Adrenal gland (tissue), 12 donors: Measurements from ENCODE around the gene IL3. TPM values are rescaled to one million over a fixed set of nuclear protein-coding genes. Genes with fewer than 3 reads are reported as not detected.

Experiments used
- DNase-seq, 7 donors: peaks; one replicate each; pipeline ENCODE4 v3.0.0-alpha.2; 2019 to 2020
- H3K27ac ChIP-seq, 5 donors: fragments of 200-600 bp; sonication (generic) in 4 of 5; 1 replicate in 3 of 5; 2 replicates in 2 of 5; pipeline versions ENCODE4 v1.5.1 to v1.8.0; 2016 to 2020; ENCODE audit warnings: mild to moderate bottlenecking in 1 of 5
- H3K27me3 ChIP-seq: fragments of 200-600 bp; 2 replicates; pipeline ENCODE4 v1.8.0; 2021
- H3K36me3 ChIP-seq, 2 donors: fragments of 200-600 bp; replicated peaks in 1 of 2; 1 replicate in 1 of 2; 2 replicates in 1 of 2; pipeline versions ENCODE4 v1.5.1 to v1.8.0; 2018 to 2022
- H3K4me1 ChIP-seq, 2 donors: fragments of 200-600 bp; replicated peaks in 1 of 2; 1 replicate in 1 of 2; 2 replicates in 1 of 2; pipeline versions ENCODE4 v1.5.1 to v1.8.0; 2018 to 2021
- H3K4me3 ChIP-seq, 4 donors: fragments of 200-600 bp; sonication (generic) in 3 of 4; one replicate each; pipeline ENCODE4 v1.5.1; 2016 to 2018
- H3K9me3 ChIP-seq, 3 donors: fragments of 200-600 bp; sonication (generic) in 1 of 3; replicated peaks in 1 of 3; 1 replicate in 2 of 3; 2 replicates in 1 of 3; pipeline versions ENCODE4 v1.5.1 to v1.8.0; 2016 to 2021
- POLR2A ChIP-seq, 2 donors: fragments of 450-650 bp; IDR thresholded peaks; one replicate each; pipeline ENCODE4 v1.6.1; 2017; ENCODE audit warnings: antibody characterized with exemption in 2 of 2, mild to moderate bottlenecking in 2 of 2, moderate library complexity in 1 of 2
- WGBS, 4 donors: extraction: QIAGEN DNeasy Blood & Tissue Kit in 2 of 4; methylation state at CpG; one replicate each; pipeline versions ENCODE4 v1.1.5 to v1.1.7; 2013 to 2017; 5-methylcytosine and 5-hydroxymethylcytosine counted together
- intact Hi-C, 2 donors: fragments of 100-400 bp; cut with DNase I; formaldehyde crosslinking; loops; one replicate each; pipeline versions ENCODE4 v1.14.1 to v1.15.0; 2022 to 2023
- polyA plus RNA-seq, 3 donors: library from polyadenylated mRNA; stranded (reverse); fragments of 200-250 nt in 2 of 3; fragments of 350-450 nt in 1 of 3; fragmentation: Illumina TruSeq in 1 of 3; extraction: RNeasy Lipid Tissue Mini Kit (QIAGEN cat#74804) in 1 of 3; gene quantifications; one replicate each; pipeline ENCODE4 v1.2.3, GENCODE V29; 2013 to 2014
- total RNA-seq, 9 donors: library from RNA; depleted of rRNA in 4 of 9; stranded (reverse); fragments of >200 nt in 4 of 9; fragments of 120-200 nt in 1 of 9; fragmentation: NEBNext Ultra II Directional in 1 of 9; extraction: Animal tissue kit (Norgen Biotek cat#: 25700) in 1 of 9; gene quantifications; one replicate each; pipeline versions ENCODE4 v1.1.0 to v1.2.4, GENCODE V29; 2013 to 2023
- TF ChIP-seq, protein P1 (sequence below), 6 experiments: fragments of 450-650 bp in 4 of 6; fragments of 200-600 bp in 2 of 6; sonication (generic) in 1 of 6; IDR thresholded peaks; 1 replicate in 5 of 6; 2 replicates in 1 of 6; pipeline versions ENCODE4 v1.5.1 to v1.8.0; 2016 to 2021; ENCODE audit warnings: antibody characterized with exemption in 6 of 6, mild to moderate bottlenecking in 2 of 6, moderate library complexity in 1 of 6
- donor health status: healthy with polysubstance abuse.
- donor health status: Bipolar disorder and iron deficiency.
- donor health status: DM: yes; HTN: yes; CAD: no.
- donor health status: DM: no; HTN: no; CAD: no.
- donor health status: DM: no; HTN: no; CAD: no.
- donor health status: DM: yes; HTN: yes; CAD: no.

Gene IL3
- total and polyA plus RNA-seq, 12 donors = not detected

DNA sequence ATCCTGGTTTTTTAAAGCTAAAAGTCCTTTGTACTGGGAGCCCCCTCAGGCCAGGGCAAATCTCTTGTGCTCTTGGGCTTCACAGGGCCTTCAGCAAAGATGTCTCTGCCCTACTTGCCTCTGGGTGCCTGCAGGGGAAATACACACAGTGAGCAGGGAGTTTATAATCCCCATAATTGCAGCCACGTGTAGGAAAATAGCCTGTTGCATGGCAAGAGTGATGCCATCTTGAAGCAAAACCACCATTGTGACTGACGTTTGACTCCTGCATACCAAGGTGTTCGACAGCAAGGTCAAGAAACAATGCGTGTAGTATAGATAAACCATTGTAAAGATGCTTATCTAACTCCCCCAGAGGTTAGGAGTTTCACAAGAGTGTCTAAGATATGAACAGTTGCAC is 11.4 kb upstream of the IL3 start:
- no peaks in the 10 kb centered on the region for H3K4me1 ChIP-seq
- H3K27me3 ChIP-seq = no peaks in the 10 kb centered on the region
- intact Hi-C loops = no loop called here
- no peaks in the 10 kb centered on the region for H3K9me3 ChIP-seq
- WGBS, 4 donors = 52 to 68% (median 63%) methylated on average over 4 of the region's 4 CpGs
- H3K27ac ChIP-seq = no peak overlapping the region
- no peaks in the 10 kb centered on the region for H3K36me3 ChIP-seq
- TF ChIP-seq POLR2A (IDR thresholded peaks at IDR 0.05) = no peak
- TF ChIP-seq, protein P1, sequence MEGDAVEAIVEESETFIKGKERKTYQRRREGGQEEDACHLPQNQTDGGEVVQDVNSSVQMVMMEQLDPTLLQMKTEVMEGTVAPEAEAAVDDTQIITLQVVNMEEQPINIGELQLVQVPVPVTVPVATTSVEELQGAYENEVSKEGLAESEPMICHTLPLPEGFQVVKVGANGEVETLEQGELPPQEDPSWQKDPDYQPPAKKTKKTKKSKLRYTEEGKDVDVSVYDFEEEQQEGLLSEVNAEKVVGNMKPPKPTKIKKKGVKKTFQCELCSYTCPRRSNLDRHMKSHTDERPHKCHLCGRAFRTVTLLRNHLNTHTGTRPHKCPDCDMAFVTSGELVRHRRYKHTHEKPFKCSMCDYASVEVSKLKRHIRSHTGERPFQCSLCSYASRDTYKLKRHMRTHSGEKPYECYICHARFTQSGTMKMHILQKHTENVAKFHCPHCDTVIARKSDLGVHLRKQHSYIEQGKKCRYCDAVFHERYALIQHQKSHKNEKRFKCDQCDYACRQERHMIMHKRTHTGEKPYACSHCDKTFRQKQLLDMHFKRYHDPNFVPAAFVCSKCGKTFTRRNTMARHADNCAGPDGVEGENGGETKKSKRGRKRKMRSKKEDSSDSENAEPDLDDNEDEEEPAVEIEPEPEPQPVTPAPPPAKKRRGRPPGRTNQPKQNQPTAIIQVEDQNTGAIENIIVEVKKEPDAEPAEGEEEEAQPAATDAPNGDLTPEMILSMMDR (IDR thresholded peaks at IDR 0.05) = no peak
- H3K4me3 ChIP-seq = no peak overlapping the region
- DNase-seq = no peak

DNA sequence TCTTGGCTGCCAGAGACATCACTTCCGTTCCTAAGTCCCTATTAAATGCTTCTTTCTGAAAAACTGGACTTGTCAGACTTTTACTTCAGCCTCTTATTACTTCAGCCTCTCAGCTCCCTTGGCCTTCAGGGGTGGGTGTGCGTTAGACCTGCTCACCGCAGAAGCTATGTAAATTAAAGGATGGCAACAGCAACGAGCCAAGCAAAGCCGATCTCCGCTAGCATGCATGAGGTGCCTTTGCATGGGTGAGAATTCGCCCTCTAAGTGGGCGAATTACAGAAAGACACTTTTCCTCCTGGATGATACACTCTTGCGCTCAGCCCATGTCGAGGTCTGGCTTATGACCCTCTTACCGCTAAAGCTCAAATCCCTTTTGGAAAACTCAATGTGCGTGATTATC is 10.9 kb upstream of the IL3 start:
- WGBS, 4 donors = 89 to 95% (median 90%) methylated on average over 12 of the region's 12 CpGs
- Histone ChIP-seq H3K27ac (no peak overlapping the region), H3K4me3 (no peak overlapping the region), H3K36me3 (no peaks in the 10 kb centered on the region), H3K4me1 (no peaks in the 10 kb centered on the region), H3K27me3 (no peaks in the 10 kb centered on the region), H3K9me3 (no peaks in the 10 kb centered on the region)
- peak in 1 of 7 donors; percentile 2 for DNase-seq
- intact Hi-C loops = no loop called here
- no peak for TF ChIP-seq POLR2A (IDR thresholded peaks at IDR 0.05)
- TF ChIP-seq, protein P1 (IDR thresholded peaks at IDR 0.05) = no peak

DNA sequence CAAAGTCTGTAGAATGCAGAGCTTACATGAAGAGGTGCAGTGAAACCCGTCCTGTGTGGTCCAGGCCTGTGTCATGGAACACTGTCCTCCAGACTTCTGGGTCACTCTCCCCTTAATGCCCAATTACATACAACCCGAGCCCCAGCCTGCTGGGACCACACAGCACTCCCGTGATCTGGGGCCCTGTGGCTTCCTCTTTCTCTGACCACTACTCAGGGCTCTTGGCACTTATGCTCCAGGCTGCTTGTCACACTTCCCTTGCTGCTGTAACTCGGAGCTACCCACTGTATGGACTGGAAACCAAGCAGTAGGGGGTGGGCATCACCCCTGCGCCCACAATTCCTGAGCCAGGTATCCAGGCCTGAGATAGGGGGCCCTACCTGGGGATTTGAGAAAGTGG is 10.3 kb upstream of the IL3 start:
- Histone ChIP-seq H3K4me3 (no peak overlapping the region), H3K36me3 (no peaks in the 10 kb centered on the region), H3K9me3 (no peaks in the 10 kb centered on the region), H3K4me1 (no peaks in the 10 kb centered on the region), H3K27me3 (no peaks in the 10 kb centered on the region), H3K27ac (no peak overlapping the region)
- WGBS, 4 donors = 43 to 70% (median 52%) methylated on average over 4 to 5 of the region's 5 CpGs
- DNase-seq = peak; percentile 15 to 60 (median 33)
- TF ChIP-seq POLR2A (IDR thresholded peaks at IDR 0.05) = no peak
- TF ChIP-seq, protein P1 (IDR thresholded peaks at IDR 0.05) = no peak
- intact Hi-C loops = no loop called here

DNA sequence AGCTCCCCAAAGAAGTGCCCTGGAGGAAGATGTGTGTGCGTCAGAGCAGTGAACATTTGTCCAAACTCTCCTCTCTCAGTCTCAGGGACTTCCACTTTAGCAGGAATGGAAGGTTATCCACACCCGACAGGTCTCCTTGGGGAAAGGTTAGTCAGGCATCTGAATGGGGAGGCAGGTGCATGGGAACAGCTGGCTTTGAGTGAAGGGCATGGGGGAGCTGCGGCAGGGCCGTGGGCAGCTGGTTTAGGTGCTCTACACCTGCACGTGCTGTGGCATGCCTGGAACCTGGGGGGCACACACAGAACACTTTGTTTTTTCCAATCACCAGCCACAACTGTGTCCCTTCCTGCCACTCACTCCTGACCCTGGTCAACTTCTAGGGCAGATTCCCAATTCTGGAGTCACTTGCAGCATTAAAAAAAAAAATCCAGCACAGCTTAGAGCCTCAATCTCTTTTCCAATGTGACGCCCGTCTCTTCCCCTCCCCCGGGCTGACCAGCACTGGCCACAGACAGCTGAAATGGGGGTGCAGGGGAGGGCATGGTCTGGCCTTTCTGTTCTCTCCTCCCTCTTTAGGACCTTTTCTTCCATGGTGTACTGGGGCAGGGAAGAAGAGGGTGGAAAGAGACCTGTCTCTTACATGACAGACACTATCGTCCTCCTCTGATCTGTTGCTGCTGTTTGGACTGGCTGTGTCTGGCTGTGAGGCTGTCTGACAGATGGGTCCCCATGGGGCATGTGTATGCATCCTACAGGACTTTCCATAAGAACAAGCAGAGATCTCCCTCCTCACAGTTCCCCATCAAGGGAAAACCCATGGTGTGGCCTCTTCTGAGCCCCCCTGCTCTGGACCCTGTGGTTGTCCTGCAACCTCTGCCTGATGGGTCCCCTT is 9.5 kb upstream of the IL3 start:
- Histone ChIP-seq H3K27me3 (no peaks in the 10 kb centered on the region), H3K9me3 (no peaks in the 10 kb centered on the region), H3K4me3 (no peak overlapping the region), H3K36me3 (no peaks in the 10 kb centered on the region), H3K4me1 (no peaks in the 10 kb centered on the region), H3K27ac (no peak overlapping the region)
- 72 to 84% (median 79%) methylated on average over 8 to 9 of the region's 9 CpGs for WGBS, 4 donors
- intact Hi-C loops = no loop called here
- no peak for TF ChIP-seq POLR2A (IDR thresholded peaks at IDR 0.05)
- TF ChIP-seq, protein P1 (IDR thresholded peaks at IDR 0.05) = no peak
- peak in 1 of 7 donors; percentile 4 for DNase-seq
